ENCODE data around the gene SKAP1.
"Not testable (repeated sequence)": the region's sequence is repeated elsewhere in the genome, so short reads cannot be mapped to it uniquely, and the experiment has no call there.

Gene SKAP1

GRCh38 chr17:48378238-48378637 is 51.8 kb downstream of the SKAP1 start:
- TF ChIP-seq CTCF (IDR thresholded peaks at IDR 0.05; ENCODE audit: low read depth, low read length): no peak
- no peak for DNase-seq (ENCODE audit: extremely low read depth, low read depth)

GRCh38 chr17:48376682-48377325 is 53.2 kb downstream of the SKAP1 start:
- TF ChIP-seq CTCF (IDR thresholded peaks at IDR 0.05; ENCODE audit: low read depth, low read length): no peak
- DNase-seq (ENCODE audit: extremely low read depth, low read depth): no peak

- no peak for TF ChIP-seq CTCF (IDR thresholded peaks at IDR 0.05; ENCODE audit: low read depth, low read length)
- DNase-seq (ENCODE audit: extremely low read depth, low read depth): no peak
Observed at GRCh38 chr17:48375356-48375755, 54.7 kb downstream of the SKAP1 start.

GRCh38 chr17:48374650-48375230 is 55.3 kb downstream of the SKAP1 start:
- TF ChIP-seq CTCF (IDR thresholded peaks at IDR 0.05; ENCODE audit: low read depth, low read length): no peak; the same call in 1 of the 2 replicates
- DNase-seq (ENCODE audit: extremely low read depth, low read depth): no peak

GRCh38 chr17:48373883-48374282 is 56.1 kb downstream of the SKAP1 start:
- no peak for TF ChIP-seq CTCF (IDR thresholded peaks at IDR 0.05; ENCODE audit: low read depth, low read length)
- DNase-seq (ENCODE audit: extremely low read depth, low read depth): no peak

- TF ChIP-seq CTCF (IDR thresholded peaks at IDR 0.05; ENCODE audit: low read depth, low read length): no peak
- no peak for DNase-seq (ENCODE audit: extremely low read depth, low read depth)
Observed at GRCh38 chr17:48373130-48373830, 56.7 kb downstream of the SKAP1 start.

GRCh38 chr17:48368967-48369366 is 61.0 kb downstream of the SKAP1 start:
- not testable (repeated sequence) for DNase-seq (ENCODE audit: extremely low read depth, low read depth)

Data from AG09319 (cell line).